OCI-LY1 (cell line): ENCODE results near the gene GRIK3.

Experiments used
- EZH2 ChIP-seq: fragments of 200-600 bp; sonication (generic), shearing (Covaris generic); IDR thresholded peaks from 2 replicates; pipeline ENCODE4 v1.8.0; 2017; ENCODE audit warnings: borderline replicate concordance, mixed run types, mild to moderate bottlenecking, antibody characterized with exemption, low read length, moderate library complexity, mixed read lengths
- TF ChIP-seq, protein P1 (sequence below): fragments of 200-600 bp; sonication (generic), shearing (Covaris generic); IDR thresholded peaks from 2 replicates; pipeline ENCODE4 v1.5.1; 2017; ENCODE audit warnings: mild to moderate bottlenecking, antibody characterized with exemption, low read length, moderate library complexity, mixed read lengths

GRCh38 chr1:36789535-36789934 is 244.8 kb downstream of the GRIK3 start:
- TF ChIP-seq, protein P1, sequence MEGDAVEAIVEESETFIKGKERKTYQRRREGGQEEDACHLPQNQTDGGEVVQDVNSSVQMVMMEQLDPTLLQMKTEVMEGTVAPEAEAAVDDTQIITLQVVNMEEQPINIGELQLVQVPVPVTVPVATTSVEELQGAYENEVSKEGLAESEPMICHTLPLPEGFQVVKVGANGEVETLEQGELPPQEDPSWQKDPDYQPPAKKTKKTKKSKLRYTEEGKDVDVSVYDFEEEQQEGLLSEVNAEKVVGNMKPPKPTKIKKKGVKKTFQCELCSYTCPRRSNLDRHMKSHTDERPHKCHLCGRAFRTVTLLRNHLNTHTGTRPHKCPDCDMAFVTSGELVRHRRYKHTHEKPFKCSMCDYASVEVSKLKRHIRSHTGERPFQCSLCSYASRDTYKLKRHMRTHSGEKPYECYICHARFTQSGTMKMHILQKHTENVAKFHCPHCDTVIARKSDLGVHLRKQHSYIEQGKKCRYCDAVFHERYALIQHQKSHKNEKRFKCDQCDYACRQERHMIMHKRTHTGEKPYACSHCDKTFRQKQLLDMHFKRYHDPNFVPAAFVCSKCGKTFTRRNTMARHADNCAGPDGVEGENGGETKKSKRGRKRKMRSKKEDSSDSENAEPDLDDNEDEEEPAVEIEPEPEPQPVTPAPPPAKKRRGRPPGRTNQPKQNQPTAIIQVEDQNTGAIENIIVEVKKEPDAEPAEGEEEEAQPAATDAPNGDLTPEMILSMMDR: no peak
- TF ChIP-seq EZH2: no peak
